AG10803 (cell line): ENCODE data around the gene EGFL7.

ENCODE experiments used
- DNase-seq: peaks from one replicate; pipeline ENCODE4 v3.0.0; 2010; ENCODE audit warnings: low read depth
- H3K4me3 ChIP-seq: 2 replicates; pipeline ENCODE4 v1.5.1; 2011; ENCODE audit warnings: mild to moderate bottlenecking, low read length, control low read depth
- TF ChIP-seq, protein P1 (sequence below): conservative IDR thresholded peaks from 2 replicates; pipeline ENCODE4 v1.5.1; 2011; ENCODE audit warnings: mild to moderate bottlenecking, low read length, control low read depth, inconsistent platforms

EGFL7 gene

DNA sequence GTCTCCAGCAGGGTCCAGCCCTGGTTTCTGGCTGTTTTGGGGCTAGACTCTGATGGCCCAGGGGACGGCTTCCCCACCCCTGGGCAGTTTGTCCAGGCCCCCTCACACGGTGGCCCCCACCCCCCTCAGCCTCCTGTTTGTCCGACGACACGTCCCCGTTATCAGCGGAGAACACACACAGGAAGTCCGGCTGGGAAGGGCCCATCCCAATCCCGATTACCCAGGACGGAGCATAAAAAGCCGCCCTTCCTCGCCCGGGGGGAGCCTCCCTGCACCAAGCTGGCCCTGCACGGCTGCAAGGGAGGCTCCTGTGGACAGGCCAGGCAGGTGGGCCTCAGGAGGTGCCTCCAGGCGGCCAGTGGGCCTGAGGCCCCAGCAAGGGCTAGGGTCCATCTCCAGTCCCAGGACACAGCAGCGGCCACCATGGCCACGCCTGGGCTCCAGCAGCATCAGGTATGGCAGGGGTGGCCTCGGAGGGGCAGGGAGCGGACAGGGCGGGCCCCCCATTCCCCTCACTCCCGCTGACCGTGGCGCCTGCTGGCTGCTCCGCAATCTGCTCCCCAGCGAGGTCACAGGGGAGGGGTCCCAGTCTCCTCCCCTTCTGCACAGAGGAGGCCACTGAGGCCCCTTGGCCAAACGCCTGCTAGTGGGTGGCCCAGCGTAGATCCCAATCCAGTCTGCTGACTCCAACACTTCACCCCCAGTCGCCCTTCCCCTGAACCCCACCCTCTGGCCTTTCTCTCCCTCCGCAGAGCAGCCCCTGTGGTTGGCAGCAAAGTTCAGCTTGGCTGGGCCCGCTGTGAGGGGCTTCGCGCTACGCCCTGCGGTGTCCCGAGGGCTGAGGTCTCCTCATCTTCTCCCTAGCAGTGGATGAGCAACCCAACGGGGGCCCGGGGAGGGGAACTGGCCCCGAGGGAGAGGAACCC lies at the start of gene EGFL7:
Gene EGFL7 (plus strand): TSS at position 261 of the 926 bp plus-strand sequence. CDS start 5,367 bp downstream, outside the sequence.
- no peak within 1 kb of the TSS for H3K4me3 ChIP-seq
- TF ChIP-seq, protein P1, sequence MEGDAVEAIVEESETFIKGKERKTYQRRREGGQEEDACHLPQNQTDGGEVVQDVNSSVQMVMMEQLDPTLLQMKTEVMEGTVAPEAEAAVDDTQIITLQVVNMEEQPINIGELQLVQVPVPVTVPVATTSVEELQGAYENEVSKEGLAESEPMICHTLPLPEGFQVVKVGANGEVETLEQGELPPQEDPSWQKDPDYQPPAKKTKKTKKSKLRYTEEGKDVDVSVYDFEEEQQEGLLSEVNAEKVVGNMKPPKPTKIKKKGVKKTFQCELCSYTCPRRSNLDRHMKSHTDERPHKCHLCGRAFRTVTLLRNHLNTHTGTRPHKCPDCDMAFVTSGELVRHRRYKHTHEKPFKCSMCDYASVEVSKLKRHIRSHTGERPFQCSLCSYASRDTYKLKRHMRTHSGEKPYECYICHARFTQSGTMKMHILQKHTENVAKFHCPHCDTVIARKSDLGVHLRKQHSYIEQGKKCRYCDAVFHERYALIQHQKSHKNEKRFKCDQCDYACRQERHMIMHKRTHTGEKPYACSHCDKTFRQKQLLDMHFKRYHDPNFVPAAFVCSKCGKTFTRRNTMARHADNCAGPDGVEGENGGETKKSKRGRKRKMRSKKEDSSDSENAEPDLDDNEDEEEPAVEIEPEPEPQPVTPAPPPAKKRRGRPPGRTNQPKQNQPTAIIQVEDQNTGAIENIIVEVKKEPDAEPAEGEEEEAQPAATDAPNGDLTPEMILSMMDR: no peak
- DNase-seq: no peak

DNA sequence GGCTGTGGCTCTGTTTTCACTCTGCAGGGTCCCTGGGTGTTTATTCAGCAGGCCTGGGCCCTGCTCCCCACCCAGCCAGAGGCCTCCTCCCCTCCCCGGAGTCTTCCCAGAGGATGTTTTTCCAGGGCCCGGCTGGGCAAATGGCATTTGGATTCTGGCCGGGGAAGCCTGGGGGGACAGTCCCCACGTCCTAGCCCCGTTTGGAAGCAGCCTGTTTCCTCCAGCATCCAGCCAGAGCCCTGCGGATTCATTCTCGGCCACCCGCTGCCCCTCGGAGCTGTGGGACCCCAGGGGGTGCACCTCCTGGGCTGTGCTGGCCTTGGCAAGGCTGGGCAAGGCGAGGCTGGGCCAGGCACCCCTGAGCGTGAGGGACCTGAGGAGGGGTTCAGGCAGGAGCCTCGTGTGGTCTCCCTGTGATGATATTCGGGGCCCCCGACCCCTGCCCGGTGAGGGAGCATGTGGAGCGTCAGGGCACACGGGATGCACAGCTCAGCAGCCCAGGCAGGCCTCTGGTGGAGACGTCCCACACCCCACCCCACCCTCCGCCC lies 48.8 kb upstream of the EGFL7 start:
- no peak for DNase-seq
- TF ChIP-seq, protein P1: no peak
- H3K4me3 ChIP-seq: no peak overlapping the region

DNA sequence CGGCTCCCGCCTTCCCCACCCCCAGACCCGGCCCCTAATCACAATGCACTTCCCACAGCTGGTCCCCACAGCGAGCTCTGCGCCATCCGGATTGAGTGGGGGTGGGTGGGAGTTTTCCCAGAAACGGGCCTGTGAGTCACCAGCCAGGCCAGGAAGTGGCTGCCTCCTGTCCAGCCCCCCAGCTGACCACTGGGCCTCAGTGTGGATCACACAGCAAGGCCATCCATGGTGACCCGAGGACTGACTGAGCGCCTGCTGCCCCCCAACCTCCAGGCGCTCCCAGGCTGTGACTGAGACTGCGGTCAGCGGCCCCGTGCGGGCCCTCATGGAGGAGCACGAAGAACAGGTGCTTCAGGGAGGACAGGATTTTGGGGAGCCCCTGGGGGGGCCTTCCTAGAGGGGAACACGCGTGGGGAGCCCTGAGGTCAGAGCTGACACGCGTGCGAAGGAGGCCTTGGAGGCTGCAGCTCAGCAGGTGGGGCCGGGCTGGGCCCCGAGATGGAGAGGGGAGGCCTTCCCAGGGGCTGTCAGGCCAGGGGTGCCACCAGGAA lies 48.3 kb upstream of the EGFL7 start:
- H3K4me3 ChIP-seq: no peak overlapping the region
- DNase-seq: peak; percentile 43
- TF ChIP-seq, protein P1: no peak

DNA sequence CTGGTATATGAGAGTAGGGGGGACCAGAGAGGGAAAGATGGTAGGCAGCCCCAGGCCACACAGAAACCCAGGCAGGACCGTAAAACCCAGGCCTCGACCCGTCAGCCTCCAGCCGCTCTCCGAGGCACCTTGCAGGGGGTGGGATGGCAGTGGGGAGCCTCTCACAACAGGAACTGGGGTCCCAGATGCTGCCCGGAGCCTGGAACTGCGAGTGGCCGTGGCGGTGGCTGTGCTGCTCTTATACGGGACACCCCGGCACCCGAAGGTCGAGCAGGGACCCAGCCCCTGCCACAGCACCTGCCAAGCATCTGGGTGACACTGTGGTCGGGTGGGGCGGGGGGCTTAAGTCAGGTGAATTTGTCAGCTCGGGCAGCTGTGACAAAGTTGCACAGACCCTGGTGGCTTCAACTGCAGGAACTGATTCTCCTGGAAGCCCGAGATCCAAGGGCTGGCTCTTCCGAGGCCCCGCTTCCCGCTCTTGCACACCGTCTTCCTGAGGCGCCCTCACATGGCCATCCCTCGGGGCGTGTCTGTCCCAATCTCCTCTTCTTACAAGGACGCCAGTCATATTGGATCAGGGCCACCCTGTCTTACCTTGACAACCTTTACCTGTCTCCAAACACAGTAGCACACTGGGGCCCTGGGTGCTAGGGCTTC lies 47.6 kb upstream of the EGFL7 start:
- no peak for DNase-seq
- H3K4me3 ChIP-seq: no peak overlapping the region
- TF ChIP-seq, protein P1: no peak

DNA sequence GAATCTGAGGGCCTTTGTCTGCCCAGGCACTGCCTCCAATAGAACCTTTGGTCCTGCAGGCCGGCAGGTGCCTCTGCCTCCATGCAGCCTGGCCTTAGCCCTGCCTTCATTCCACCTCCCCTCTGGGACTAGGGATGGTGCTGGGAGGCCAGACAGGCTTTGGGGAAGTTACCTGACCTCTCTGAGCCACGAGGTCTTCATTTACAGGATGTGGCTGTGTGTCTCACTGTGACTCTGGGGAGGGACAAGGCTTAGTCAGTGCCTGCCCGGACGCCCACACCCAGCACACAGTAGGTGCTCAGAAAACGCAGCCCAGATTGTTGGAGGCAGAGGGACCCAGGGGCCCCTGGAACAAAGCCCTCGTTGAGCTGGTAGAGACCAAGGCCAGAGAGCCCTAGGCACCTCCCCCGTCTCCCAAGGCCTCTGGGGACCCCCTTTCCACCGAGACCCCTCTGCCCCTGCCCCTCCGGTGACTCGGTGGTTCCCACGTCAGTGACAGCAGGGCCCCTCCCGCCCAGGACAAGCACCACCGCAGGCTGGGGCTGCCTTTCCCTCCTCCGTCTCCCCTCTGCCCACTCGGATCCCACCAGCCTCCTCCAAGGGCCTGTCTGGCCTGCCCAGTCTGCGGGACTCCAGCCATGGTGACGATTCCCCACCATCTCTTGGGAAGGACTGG lies 46.9 kb upstream of the EGFL7 start:
- DNase-seq: no peak
- TF ChIP-seq, protein P1: no peak
- H3K4me3 ChIP-seq: no peak overlapping the region

DNA sequence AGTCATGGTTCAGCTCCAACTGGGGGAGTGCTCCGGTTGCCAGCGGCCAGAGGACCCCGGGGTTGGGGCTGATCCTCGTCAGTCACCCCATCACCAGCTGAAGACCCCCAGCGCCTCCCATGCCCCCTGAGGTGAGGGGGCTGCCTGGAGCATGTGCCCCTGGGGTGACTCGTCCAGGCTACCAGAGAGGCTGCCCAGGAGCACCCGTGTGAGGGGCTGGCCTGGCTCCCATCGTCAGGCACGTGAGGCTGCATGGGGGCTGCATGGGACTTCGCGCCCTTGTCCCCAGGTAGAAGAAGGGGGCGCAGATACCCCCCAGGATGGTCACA lies 46.4 kb upstream of the EGFL7 start:
- no peak for DNase-seq
- TF ChIP-seq, protein P1: no peak
- H3K4me3 ChIP-seq: no peak overlapping the region
